Activated CD8-positive, alpha-beta memory T cell treated with anti-CD3 and anti-CD28 coated beads, Interleukin-2, amount 50 U/mL, for 24 hours (primary cell): ENCODE data around the gene SPRR2E.
"Not testable (repeated sequence)": the region's sequence is repeated elsewhere in the genome, so short reads cannot be mapped to it uniquely, and the experiment has no call there.

ENCODE experiments used
- DNase-seq: peaks from one replicate; pipeline ENCODE4 v3.0.0-alpha.2; 2020; ENCODE audit errors: extremely low read depth

Gene SPRR2E

GRCh38 chr1:153094426-153094825 lies at the start of gene SPRR2E:
Gene SPRR2E, minus strand, starts transcription at chr1:153094526. Its CDS starts 775 bp downstream, at chr1:153093751.
- no peak for DNase-seq

DNA sequence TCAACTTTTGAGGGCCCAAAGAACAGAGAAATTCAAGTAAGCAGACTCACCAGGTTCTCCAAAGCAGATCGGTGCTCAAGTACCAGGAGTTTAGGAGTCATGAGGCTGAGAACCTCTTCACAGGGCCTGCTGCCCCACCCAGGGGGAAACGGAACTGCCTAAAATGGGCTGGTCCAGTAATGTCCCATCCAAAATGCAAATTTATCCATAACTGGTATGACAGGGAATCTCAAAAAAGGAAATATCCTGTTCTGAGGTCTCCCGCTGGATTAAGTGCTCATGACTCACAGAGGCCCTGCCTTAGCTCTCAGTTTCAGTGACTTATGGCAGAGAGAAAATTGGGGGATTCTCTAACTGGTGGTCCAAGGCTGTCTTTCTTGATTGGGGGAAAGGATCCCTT lies 47.1 kb upstream of the SPRR2E start:
- no peak for DNase-seq

DNA sequence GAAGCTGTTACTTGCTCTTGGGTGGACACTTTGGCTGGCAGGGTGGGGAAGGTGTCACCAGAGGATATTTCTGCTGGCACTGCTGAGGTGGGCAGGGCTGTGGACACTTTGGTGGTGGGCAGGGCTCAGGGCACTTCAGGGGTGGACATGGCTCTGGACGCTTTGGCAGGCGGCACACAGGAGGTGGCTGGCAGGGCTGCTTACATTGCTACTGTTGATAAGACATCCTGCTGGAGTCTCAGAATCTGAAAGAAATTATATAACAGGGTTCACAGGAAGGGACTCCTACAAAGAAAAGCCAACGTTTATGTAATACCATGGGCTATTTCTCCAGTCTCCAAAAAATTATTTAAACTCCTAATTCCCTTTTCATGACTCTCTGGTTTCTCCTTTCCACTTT lies 46.2 kb upstream of the SPRR2E start:
- DNase-seq, result no peak

DNA sequence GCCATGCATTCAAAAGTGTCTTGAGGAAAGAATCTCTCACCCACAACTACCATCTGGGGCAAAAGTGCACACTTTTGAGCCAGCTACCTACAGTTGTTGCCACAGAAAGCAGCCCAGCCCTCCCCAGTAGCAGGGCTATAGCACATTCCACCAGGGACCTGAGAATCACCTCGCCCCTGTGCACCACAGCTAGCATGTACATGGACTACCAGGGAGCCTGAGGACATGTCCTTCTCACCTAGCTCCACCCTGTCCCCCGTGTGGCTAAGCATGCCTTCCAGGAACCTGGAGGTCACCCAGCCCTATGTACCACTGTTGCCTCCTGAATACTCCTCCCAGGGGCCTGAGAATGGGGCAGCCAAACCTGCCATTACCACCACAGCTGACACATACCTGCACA lies 39.4 kb upstream of the SPRR2E start:
- no peak for DNase-seq

DNA sequence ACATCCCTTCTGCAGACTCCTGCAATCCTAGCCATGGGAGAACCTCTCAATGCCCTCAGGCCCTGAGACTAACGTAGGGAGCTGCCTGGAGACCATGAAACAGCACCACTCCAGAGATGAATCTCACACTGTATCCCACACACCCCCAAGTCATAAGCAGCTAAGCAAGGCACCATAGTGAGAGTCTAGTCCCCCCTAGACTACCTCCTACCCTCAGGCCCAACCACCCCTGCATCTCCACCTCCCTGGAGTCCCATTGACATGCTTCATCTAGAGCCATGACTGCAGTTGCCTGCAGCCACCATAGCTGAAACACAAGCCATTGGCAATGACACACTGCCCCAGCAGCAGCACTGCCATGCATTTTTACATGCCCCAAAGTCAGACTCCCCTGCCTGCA lies 38.9 kb upstream of the SPRR2E start:
- no peak for DNase-seq

GRCh38 chr1:153128688-153129087 lies 34.4 kb upstream of the SPRR2E start:
- not testable (repeated sequence) for DNase-seq

GRCh38 chr1:153127296-153127695 lies 33.0 kb upstream of the SPRR2E start:
- no peak for DNase-seq

- no peak for DNase-seq
Observed at GRCh38 chr1:153125536-153125935, 31.2 kb upstream of the SPRR2E start.

DNA sequence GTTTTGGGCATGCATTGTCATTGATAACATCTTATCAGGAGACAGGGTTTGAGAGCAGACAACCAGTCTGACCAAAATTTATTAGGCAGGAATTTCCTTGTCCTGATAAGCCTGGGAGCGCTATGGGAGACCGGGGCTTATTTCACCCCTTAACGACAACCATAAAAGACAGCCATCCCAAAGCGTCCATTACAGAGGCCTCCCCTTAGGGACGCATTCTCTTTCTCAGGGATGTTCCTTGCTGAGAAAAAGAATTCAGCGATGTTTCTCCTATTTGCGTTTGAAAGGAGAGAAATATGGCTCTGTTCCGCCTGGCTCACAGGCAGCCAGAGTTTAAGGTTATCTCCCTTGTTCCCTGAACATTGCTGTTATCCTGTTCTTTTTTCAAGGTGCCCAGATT lies 29.5 kb upstream of the SPRR2E start:
- DNase-seq, result not testable (repeated sequence)

DNA sequence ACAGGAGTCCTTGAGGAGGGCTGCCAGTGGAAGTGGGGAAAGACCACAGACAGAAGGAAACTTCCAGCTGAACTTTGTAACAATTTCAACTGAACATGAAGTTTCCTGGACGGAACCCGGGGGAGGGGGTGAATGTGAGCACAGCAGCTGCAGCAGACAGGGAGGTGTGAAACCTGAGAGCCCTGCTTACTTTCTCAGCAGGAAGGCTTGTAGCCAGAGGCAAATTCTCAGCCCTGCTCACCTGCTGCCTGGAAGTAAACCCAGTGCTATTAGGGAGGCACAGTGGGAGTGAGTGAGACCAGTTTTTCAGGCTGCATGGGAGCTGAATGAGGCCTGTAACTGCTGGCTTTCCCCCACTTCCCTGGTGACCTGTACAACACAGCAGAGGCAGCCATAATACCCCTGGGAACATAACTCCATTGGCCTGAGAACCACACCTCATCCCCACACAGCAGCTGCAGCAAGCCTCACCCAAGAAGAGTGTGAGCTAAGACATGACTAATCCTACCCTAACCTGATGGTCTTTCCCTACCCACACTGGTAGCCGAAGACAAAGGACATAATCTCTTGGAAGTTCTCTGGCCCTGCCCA lies 28.6 kb upstream of the SPRR2E start:
- no peak for DNase-seq

DNA sequence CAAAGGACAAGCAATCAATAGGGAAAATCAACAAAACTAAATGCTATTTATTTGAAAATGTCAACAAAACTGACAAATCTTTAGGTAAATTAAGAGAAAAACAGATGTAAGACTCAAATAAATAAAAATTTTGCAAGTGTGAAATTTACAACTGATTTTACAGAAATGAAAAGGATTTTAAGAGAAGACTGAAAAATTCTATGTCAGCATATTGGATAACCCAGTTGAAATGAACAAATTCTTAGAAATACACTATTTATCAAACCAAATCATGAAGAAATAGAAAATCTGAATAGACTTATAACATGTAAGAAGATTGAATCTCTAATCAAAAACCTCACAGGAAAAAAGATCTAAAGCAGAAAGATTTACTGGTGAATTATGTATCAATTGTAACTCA lies 26.6 kb upstream of the SPRR2E start:
- no peak for DNase-seq

- no peak for DNase-seq
Observed at GRCh38 chr1:153119491-153119971, 25.2 kb upstream of the SPRR2E start.

DNA sequence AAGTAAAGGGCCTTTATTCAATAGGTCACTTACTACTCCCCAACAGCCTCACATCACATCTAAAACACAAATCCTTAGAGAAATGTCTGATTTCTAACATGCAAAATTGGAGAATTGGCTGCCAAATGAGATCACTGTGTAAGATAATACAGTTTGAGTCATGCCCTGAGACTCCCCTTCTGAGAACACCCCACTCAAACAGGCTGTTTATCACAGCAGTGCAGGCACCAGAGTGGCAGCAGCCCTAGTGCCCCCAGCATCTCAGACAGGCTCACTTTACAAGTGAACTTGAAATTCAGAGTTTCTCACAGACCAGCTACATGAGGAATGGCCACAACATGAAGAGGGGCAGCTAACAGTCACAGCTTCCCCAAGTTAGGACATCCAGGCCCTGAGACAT lies 20.9 kb upstream of the SPRR2E start:
- not testable (repeated sequence) for DNase-seq

DNA sequence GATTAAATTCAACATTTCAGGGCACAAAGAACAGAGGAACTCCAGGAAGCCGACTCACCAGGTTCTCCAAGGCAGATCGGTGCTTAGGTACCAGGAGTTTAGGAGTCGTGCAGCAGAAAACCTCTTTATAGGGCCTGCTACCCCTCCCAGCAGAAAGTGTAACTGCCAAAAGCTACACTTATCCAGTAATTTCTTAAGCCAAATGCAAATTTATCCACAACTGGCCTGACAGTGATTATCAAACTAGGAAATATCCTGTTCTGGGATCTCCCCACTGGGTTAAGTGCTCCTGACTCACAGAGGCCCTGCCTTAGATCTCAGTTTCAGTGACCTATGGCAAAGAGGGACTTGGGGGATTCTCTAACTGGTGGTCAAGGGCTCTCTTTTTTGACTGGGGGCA lies 19.1 kb upstream of the SPRR2E start, which contains the start of gene SPRR2F:
SPRR2F (minus strand) TSS at position 101 of the 400 bp plus-strand sequence. CDS start 783 bp downstream, outside the sequence.
- no peak for DNase-seq

DNA sequence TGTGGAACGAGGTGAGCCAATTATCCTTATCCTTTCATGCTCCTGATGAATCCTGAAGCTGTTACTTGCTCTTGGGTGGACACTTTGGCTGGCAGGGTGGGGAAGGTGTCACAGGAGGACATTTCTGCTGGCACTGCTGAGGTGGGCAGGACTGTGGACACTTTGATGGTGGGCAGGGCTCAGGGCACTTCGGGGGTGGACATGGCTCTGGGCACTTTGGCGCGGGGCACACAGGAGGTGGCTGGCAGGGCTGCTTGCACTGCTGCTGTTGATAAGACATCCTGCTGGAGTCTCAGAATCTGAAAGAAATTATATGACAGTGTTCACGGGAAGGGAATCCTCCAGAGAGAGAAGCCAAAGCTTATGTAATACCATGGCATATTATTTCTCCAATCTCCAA lies 18.1 kb upstream of the SPRR2E start:
- not testable (repeated sequence) for DNase-seq

GRCh38 chr1:153100245-153100644 lies 5.9 kb upstream of the SPRR2E start:
- DNase-seq, result no peak

DNA sequence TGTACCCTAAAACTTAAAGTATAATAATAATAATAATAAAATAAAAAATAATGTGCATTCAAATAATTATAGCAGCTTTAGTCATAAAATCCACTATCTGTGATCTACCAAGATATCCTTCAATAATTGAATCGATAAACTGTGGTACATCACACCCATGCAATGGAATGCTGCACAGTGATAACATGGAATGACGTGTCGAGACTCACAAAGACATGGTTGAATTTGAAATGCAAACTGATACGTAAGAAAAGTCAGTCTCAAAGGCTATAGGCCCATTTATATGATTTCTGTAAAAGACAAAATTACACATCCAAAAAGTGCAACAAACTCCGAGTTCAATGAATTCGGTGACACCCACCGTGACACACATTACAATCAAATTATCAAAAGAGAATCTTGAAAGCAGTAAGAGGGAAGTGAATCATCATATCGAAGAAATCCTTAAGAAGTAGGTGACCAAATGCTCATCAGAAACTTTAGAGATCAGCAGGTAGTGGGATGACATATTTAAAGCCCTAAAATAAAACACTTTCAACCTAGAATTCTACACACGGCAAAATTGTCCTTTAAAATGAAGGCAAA lies 5.2 kb upstream of the SPRR2E start:
- DNase-seq, result no peak

DNA sequence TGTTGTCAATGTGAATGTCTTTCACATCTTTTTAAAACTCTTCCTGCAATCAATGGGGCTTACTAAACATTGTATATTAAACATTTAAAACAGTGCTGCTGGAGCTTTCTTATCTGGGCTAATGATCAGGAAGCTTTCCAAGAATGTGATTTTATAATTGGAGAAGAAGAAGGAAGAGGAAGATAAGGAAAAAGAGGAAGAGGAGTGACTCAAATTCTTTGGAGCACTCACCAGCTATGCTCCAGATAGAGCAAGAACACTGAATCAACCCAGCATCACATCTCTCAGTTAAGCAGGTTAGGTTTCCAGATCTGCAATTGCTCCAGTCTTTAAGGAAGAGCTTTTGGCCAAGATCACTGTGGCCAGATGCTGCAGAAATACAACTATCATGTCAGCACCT lies 1.4 kb upstream of the SPRR2E start:
- DNase-seq, result no peak

GRCh38 chr1:153087652-153088051 lies 6.7 kb downstream of the SPRR2E start:
- no peak for DNase-seq

DNA sequence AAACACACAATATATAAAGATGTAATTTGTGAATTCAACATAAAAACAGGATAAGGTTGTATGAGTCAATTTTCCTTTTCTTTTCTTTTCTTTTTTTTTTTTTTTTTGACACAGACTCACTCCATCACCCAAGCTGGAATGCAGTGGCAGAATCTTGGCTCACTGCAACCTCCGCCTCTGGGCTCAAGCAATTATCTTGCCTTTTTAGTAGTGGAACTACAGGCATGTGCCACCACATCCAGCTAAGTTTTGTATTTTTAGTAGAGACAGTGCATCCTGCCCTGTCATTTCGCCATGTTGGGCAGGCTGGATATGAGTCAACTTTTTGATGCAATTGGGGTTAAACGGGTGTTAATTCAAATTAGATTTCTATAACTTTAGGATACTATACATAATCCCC lies 12.6 kb downstream of the SPRR2E start:
- no peak for DNase-seq

DNA sequence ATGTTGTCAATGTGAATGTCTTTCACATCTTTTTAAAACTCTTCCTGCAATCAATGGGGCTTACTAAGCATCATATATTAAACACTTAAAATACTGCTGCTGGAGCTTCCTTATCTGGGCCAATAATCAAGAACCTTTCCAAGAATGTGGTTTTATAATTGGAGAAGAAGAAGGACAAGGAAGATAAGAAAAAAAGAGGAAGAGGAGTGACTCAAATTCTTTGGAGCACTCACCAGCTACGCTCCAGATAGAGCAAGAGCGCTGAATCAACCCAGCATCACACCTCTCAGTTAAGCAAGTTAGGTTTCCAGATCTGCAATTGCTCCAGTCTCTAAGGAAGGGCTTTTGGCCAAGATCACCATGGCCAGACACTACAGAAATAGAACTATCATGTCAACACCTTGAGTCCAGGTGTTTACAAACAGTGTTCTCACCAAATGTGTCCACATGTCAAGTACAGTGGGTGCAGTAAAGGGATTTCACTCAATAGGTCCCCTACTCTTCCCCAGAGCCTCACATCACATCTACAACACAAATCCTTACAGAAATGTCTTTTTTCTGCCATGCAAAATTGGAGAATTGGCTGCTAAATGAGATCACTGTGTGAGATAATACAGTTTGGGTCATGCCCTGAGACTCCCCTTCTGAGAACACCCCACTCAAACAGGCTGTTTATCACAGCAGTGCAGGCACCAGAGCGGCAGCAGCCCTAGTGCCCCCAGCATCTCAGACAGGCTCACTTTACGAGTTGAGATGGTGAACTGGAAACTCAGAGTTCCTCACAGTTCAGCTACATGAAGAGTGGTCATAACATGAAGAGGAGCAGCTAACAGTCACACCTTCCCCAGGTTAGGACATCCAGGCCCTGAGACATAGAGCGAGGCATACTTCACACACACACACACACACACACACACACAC lies 21.3 kb downstream of the SPRR2E start:
- DNase-seq, result no peak

DNA sequence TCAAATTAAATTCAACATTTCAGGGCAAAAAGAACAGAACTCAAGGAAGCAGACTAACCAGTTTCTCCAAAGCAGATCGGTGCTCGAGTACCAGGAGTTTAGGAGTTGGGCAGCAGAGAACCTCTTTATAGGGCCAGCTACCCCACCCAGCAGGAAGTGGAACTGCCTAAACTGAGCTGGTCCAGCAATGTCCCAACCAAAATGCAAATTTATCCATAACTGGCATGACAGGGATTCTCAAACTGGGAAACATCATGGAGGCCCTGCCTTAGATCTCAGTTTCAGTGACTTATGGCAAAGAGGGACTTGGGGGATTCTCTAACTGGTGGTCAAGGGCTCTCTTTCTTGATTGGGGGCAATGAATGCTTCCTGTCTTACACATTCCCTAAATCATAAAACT lies 22.8 kb downstream of the SPRR2E start, which contains the start of gene SPRR2B:
SPRR2B (minus strand) TSS at position 101 of the 400 bp plus-strand sequence. CDS start 772 bp downstream, outside the sequence.
- DNase-seq, result no peak
